NOMO-1 treated with DMSO at 0.1 percent for 48 hours (cell line): ENCODE results near the gene LRRC4C.

Experiments
- DNase-seq: peaks from one replicate; lab custom pipeline; 2025; ENCODE audit not compliant: unreplicated experiment; lab: John Stamatoyannopoulos, UW

The LRRC4C gene

GRCh38 chr11:41459465-41460401, at the start of gene LRRC4C:
Gene LRRC4C, minus strand, starts transcription at chr11:41459652.
- no peak for DNase-seq

DNA sequence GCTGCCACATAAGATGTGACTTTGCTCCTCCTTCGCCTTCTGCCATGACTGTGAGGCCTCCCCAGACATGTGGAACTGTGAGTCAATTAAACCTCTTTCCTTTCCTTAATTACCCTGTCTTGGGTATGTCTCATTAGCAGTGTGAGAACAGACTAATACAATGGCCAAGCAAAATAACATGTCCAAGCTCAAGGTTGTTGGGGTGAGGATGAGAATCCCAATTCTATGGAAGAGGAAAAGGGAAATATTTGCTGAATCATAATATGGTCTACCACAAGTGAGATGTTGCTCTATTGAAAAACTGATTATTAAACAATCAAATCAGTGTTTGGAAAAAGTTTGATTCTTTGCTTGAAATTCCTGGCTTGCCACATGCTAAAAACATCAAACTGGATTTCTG, 48.7 kb upstream of the LRRC4C start:
- DNase-seq, result no peak

GRCh38 chr11:41499429-41499828, 40.0 kb upstream of the LRRC4C start:
- DNase-seq, result no peak

GRCh38 chr11:41498726-41499125, 39.3 kb upstream of the LRRC4C start:
- no peak for DNase-seq

- DNase-seq, result no peak
Observed at GRCh38 chr11:41497974-41498373, 38.5 kb upstream of the LRRC4C start.

- no peak for DNase-seq
Observed at GRCh38 chr11:41494716-41495115, 35.3 kb upstream of the LRRC4C start.

- DNase-seq, result no peak
Observed at GRCh38 chr11:41486424-41486823, 27.0 kb upstream of the LRRC4C start.

DNA sequence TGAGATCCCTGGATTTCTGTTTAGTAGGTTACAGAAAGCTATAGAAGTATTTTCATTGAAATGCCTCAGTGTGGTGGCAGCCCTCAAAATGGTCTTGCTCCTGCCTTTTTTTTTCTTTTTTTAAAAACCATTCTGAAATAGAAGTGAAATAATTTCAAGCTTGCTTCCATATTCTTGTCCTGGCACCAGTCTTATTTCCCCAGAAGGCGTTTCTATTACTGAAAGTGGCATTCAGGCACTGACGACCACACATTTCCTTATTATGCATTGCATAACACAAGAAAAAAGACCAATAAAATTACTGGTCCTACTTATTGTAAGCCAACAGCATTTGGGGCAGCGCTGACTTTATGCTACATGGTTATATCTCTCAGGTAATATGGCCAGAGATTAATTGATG, 24.5 kb upstream of the LRRC4C start:
- DNase-seq, result no peak

DNA sequence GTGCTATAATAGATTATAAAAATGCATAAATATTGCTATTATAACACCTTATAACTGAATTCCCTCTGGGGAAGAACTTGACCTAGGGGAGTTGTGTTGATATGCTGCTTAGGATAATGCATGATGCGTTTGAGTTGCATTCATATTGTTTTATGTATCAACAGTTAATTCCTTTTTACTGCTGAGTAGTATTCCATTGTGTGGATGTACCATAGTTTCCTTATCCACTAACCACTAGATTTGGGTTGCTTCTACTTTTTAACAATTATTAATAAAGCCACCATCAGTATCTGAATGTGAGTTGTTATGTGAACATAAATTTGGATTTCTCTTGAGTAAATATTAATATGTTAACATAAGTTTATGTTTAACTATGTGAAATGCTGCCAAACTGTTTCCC, 19.7 kb upstream of the LRRC4C start:
- DNase-seq, result no peak

DNA sequence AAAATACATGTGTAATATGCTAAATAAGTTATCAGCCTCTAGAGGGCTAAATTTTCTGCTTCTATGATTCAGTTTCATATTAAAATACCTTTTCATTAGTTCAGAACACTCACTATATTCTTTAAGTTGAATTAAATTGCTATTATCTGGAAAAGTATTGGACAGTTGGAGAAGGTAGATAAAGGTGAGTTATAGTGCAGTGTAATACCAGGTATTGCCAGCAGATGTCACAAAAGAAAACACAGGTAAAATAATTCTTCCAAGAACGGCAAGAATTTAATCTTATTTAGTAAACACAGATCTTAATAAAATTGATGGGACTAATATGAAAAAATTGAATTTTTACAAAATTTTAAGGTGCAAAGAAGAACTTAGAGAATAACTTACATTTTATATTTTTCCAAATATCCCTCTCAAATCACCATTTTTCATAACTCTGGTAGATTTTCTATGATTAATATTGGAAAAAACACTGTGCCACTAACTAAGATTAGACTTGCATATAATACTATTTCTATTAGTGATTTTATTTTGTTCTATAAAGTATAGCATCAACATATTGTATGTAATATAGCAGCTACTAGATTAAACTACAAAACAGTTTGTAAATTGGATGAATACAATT, 1.7 kb upstream of the LRRC4C start:
- DNase-seq, result no peak

DNA sequence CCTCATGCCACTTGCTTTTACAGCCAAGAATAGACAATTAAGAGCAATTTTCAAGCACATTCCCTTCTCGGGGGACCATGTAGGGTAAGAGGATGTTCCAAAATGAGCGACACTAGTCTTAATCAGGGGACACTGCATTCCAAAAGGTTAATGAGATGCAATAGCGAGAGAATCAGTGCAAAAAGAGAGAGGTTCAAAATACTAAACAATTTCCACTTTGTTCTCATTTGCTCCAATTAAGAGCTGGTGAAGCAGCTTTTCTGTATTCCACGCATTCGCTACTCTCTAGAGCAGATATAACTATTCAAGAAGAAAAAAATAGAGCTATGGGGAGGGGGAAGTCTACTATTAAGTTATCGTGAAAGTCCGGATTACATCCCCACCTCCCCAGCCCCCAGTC, 811 bp downstream of the LRRC4C start:
- DNase-seq, result no peak

- no peak for DNase-seq
Observed at GRCh38 chr11:41458154-41458553, 1.3 kb downstream of the LRRC4C start.

DNA sequence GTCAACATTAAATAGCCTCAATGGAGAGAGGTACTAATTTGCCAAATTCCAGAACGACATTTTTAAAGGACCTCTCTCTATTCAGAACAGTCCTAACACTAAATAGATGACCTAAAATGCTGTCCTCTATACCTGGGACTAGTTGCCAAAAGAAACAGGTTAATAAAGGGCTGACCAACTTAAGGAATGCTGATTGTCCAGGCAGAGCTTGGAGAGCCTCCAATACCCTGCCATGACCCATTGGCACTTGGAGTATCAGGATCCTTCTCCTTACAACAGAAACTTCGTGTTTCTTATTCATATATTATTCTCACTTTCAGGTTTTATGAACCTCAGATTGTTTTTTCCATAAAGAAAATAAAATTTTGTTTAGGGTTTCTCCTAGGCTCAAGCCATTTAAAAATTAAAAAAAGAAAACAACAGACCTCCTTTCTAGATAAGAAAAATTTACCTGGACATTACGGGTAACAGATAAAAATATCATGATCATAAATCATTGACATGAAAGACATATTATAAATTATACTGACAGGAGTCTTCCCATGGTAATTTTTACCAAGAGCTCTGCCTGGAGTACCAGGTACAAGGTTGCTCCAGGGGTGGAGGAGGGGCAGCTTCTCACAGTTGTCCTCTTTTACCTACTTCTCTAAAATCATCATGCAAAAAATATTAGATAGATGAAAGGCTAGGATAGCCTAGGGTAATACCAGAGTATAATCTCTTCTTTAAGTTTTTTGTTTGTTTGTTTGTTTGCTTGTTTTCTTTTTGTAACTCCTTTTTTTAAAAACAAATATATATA, 2.0 kb downstream of the LRRC4C start:
- DNase-seq, result no peak

- no peak for DNase-seq
Observed at GRCh38 chr11:41456269-41456668, 3.2 kb downstream of the LRRC4C start.

DNA sequence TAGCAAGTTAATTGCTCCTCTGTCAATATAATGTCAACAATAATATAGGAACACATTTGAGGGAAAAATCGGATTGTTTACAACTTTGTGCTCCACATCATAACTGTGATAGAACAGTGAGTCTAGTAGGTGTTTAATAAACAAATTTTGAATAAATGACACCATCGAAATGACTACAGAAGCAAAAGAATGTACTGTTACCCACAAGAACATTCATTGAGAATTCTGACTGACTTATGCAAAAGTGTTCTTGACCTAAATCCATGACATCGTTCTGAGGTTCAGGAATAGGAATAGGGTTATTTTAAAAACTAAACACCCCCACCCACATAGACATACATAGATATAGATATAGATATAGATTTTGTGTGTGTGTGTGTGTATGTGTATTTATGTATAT, 8.4 kb downstream of the LRRC4C start:
- DNase-seq, result no peak

GRCh38 chr11:41449483-41450050, 9.9 kb downstream of the LRRC4C start:
- no peak for DNase-seq

GRCh38 chr11:41446566-41446965, 12.9 kb downstream of the LRRC4C start:
- DNase-seq, result no peak

DNA sequence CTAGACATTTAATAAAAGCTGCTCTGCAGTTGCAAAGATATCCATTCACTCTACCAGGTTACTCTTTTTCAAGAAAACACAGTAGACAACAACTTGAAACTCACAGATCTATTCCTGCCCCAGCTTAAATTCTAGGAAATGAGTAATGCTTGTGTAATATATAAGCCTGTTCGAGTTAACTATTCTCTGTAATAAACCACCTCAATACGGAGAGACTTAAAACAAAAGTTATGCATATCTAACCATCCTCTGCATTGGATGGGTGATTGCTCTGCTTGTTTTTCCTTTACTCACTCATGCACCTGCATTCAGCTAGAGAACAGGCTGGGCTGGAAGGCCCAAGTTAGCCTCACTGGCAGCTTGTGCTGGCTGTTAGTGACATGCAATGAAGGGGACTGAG, 13.3 kb downstream of the LRRC4C start:
- DNase-seq, result no peak

DNA sequence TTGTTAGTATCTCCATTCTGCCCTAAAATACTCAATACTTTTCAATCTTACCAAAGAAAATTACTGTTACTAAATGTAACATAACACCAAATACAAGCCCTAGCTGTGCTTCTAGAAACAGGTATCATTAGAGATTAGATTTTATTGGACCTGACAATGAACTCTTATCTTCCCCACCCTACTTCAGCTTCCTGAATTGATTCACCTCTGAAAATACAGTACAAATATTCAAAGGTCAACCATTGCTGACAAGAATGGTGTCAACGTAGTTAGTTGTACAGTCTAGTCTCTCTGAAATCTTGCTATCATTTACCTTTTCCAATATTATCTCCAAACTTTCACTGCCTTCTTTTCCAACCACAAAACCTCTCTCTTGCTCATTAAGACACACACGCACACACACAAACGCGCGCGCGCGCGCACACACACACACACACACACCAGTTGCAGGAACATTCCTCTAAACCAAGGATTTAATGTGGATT, 22.4 kb downstream of the LRRC4C start:
- DNase-seq, result no peak

- no peak for DNase-seq
Observed at GRCh38 chr11:41435531-41435930, 23.9 kb downstream of the LRRC4C start.

- DNase-seq, result peak; percentile 24
Observed at GRCh38 chr11:41431784-41432183, 27.7 kb downstream of the LRRC4C start.
